H1 (cell line): ENCODE measurements around the gene ASCC3. TPM values are rescaled to one million over a fixed set of nuclear protein-coding genes. Genes with fewer than 3 reads are reported as not detected.

Source experiments
- CTCF ChIA-PET: fragments of 300-600 bp; sonication (Branson Sonifier 250); formaldehyde crosslinking; loops from one replicate; lab custom pipeline; 2021; ENCODE audit not compliant: partially characterized antibody; lab: Charles Lee
- POLR2A ChIA-PET: fragments of 300-600 bp; sonication (Branson Sonifier 250); formaldehyde crosslinking; loops from one replicate; lab custom pipeline; 2021; ENCODE audit warnings: inconsistent platforms; ENCODE audit not compliant: partially characterized antibody; lab: Charles Lee
- DNase-seq, 2 experiments: peaks; one replicate each; pipeline versions ENCODE4 v3.0.0 to v3.0.0-alpha.2; 2010 to 2022; ENCODE audit warnings: low spot score in 2 of 2, low read depth in 1 of 2, mixed read lengths in 1 of 2
- FAIRE-seq: peaks from 2 replicates; lab custom pipeline; 2011; peaks lifted over from hg19 to GRCh38; lab: Jason Lieb, UNC
- H2AFZ ChIP-seq: 2 replicates; pipeline ENCODE4 v1.8.1; 2012; ENCODE audit warnings: low read length, inconsistent platforms
- H2AK5ac ChIP-seq: 2 replicates; pipeline ENCODE4 v1.6.1; 2013; ENCODE audit warnings: low read depth, low read length
- H2BK120ac ChIP-seq: replicated peaks from 2 replicates; pipeline ENCODE3; 2013; ENCODE audit warnings: low read depth, low read length, inconsistent platforms
- H2BK12ac ChIP-seq: 2 replicates; pipeline ENCODE4 v1.6.1; 2013; ENCODE audit warnings: low read depth, low read length
- H2BK15ac ChIP-seq: 2 replicates; pipeline ENCODE4 v1.6.1; 2013; ENCODE audit warnings: low read length
- H2BK20ac ChIP-seq: 2 replicates; pipeline ENCODE4 v1.6.1; 2013; ENCODE audit warnings: low read length
- H2BK5ac ChIP-seq: 2 replicates; pipeline ENCODE4 v1.6.1; 2013; ENCODE audit warnings: low read depth, low read length
- H3K14ac ChIP-seq: 2 replicates; pipeline ENCODE4 v1.6.1; 2013; ENCODE audit warnings: inconsistent platforms; ENCODE audit not compliant: insufficient read length
- H3K18ac ChIP-seq: 2 replicates; pipeline ENCODE4 v1.6.1; 2013; ENCODE audit warnings: low read length; ENCODE audit errors: extremely low read depth
- H3K23ac ChIP-seq: 2 replicates; pipeline ENCODE4 v1.6.1; 2013; ENCODE audit warnings: inconsistent platforms; ENCODE audit not compliant: insufficient read length
- H3K23me2 ChIP-seq: 2 replicates; pipeline ENCODE4 v1.6.1; 2013; ENCODE audit warnings: low read depth, low read length
- H3K27ac ChIP-seq: 2 replicates; pipeline ENCODE4 v1.6.1; 2011; ENCODE audit warnings: low read depth, low read length, inconsistent platforms
- H3K27me3 ChIP-seq, 4 experiments: replicated peaks in 1 of 4; 1 replicate in 1 of 4; 2 replicates in 3 of 4; pipeline versions ENCODE4 v1.6.1 to v1.8.1; 2011 to 2013; ENCODE audit warnings: low read length in 3 of 4, mild to moderate bottlenecking in 3 of 4, inconsistent platforms in 2 of 4, mixed read lengths in 2 of 4, moderate library complexity in 1 of 4; ENCODE audit not compliant: control insufficient read depth in 3 of 4, insufficient read depth in 3 of 4; ENCODE audit errors: extremely low read depth in 1 of 4
- H3K36me3 ChIP-seq, 4 experiments: 2 replicates each; pipeline versions ENCODE4 v1.6.1 to v1.8.1; 2011 to 2013; ENCODE audit warnings: mild to moderate bottlenecking in 4 of 4, low read length in 3 of 4, moderate library complexity in 2 of 4, control low read depth in 1 of 4, inconsistent platforms in 1 of 4; ENCODE audit not compliant: insufficient read depth in 4 of 4, control insufficient read depth in 2 of 4
- H3K4ac ChIP-seq: replicated peaks from 2 replicates; pipeline ENCODE3; 2013; ENCODE audit warnings: low read length, low read depth, mixed read lengths, inconsistent platforms; ENCODE audit not compliant: insufficient read length
- H3K4me1 ChIP-seq, 4 experiments: replicated peaks in 1 of 4; 1 replicate in 1 of 4; 2 replicates in 3 of 4; pipeline versions ENCODE4 v1.6.1 to v1.8.1; 2011 to 2013; ENCODE audit warnings: low read length in 3 of 4, inconsistent platforms in 2 of 4, mixed read lengths in 1 of 4; ENCODE audit not compliant: insufficient read depth in 4 of 4, control insufficient read depth in 3 of 4
- H3K4me2 ChIP-seq, 2 experiments: 2 replicates each; pipeline versions ENCODE4 v1.6.1 to v1.8.1; 2011 to 2013; ENCODE audit warnings: low read depth in 2 of 2, low read length in 2 of 2, control low read depth in 1 of 2, inconsistent platforms in 1 of 2, mild to moderate bottlenecking in 1 of 2; ENCODE audit not compliant: insufficient read depth in 1 of 2
- H3K4me3 ChIP-seq, 4 experiments: fragments of 200-600, 300-600 bp in 1 of 4; sonication (generic), shearing (Covaris generic), sonication (Bioruptor Twin) in 1 of 4; 2 replicates each; pipeline versions ENCODE4 v1.5.1 to v1.8.1; 2011 to 2016; ENCODE audit warnings: low read length in 4 of 4, low read depth in 3 of 4, control low read depth in 2 of 4, inconsistent platforms in 2 of 4, mild to moderate bottlenecking in 2 of 4, mixed read lengths in 1 of 4, moderate library complexity in 1 of 4; ENCODE audit not compliant: insufficient read depth in 2 of 4; ENCODE audit errors: extremely low read depth in 1 of 4
- H3K56ac ChIP-seq: replicated peaks from 2 replicates; pipeline ENCODE3; 2013; ENCODE audit warnings: low read depth, mild to moderate bottlenecking, mixed read lengths, low read length, inconsistent platforms; ENCODE audit not compliant: insufficient read length
- H3K79me1 ChIP-seq: 2 replicates; pipeline ENCODE4 v1.6.1; 2013; ENCODE audit warnings: low read depth, low read length, control low read depth
- H3K79me2 ChIP-seq, 2 experiments: 2 replicates each; pipeline versions ENCODE4 v1.6.1 to v1.8.1; 2012 to 2013; ENCODE audit warnings: low read length in 2 of 2, mild to moderate bottlenecking in 2 of 2, inconsistent platforms in 1 of 2; ENCODE audit not compliant: insufficient read depth in 2 of 2, control insufficient read depth in 1 of 2
- H3K9ac ChIP-seq, 4 experiments: replicated peaks in 1 of 4; 1 replicate in 1 of 4; 2 replicates in 3 of 4; pipeline versions ENCODE4 v1.6.1 to v1.8.1; 2011 to 2013; ENCODE audit warnings: low read depth in 3 of 4, low read length in 3 of 4, control low read depth in 2 of 4, mild to moderate bottlenecking in 2 of 4, moderate library complexity in 2 of 4, inconsistent platforms in 1 of 4; ENCODE audit errors: extremely low read depth in 1 of 4
- H3K9me3 ChIP-seq, 2 experiments: 2 replicates each; pipeline versions ENCODE4 v1.6.1 to v1.8.1; 2012 to 2013; ENCODE audit warnings: mild to moderate bottlenecking in 2 of 2, moderate library complexity in 2 of 2, control low read depth in 1 of 2, inconsistent platforms in 1 of 2, low read depth in 1 of 2, low read length in 1 of 2, mixed read lengths in 1 of 2; ENCODE audit not compliant: insufficient read depth in 2 of 2
- H4K20me1 ChIP-seq, 2 experiments: replicated peaks in 1 of 2; 2 replicates each; pipeline versions ENCODE3 to v1.8.1; 2011 to 2013; ENCODE audit warnings: inconsistent platforms in 2 of 2, low read length in 2 of 2, mild to moderate bottlenecking in 1 of 2; ENCODE audit not compliant: insufficient read depth in 2 of 2, control insufficient read depth in 1 of 2
- H4K5ac ChIP-seq: 2 replicates; pipeline ENCODE4 v1.6.1; 2013; ENCODE audit warnings: low read length, low read depth, mixed read lengths, inconsistent platforms; ENCODE audit not compliant: insufficient read length
- H4K8ac ChIP-seq: 2 replicates; pipeline ENCODE4 v1.8.0; 2013; ENCODE audit warnings: mild to moderate bottlenecking, moderate library complexity, low read length, inconsistent platforms; ENCODE audit not compliant: insufficient read depth; ENCODE audit errors: extremely low read depth
- H4K91ac ChIP-seq: replicated peaks from 2 replicates; pipeline ENCODE3; 2013; ENCODE audit warnings: low read length, mixed read lengths, inconsistent platforms; ENCODE audit not compliant: insufficient read length
- RNF2 ChIP-seq: fragments of 200-900, 300-1000 bp; sonication (generic); IDR thresholded peaks from 2 replicates; pipeline ENCODE4 v1.7.1; 2016; ENCODE audit warnings: borderline replicate concordance, low read depth, mild to moderate bottlenecking, antibody characterized with exemption, low read length; ENCODE audit not compliant: poor library complexity, severe bottlenecking; ENCODE audit errors: missing control alignments
- WGBS, 2 experiments: shearing (Covaris generic) in 1 of 2; methylation state at CpG; one replicate each; pipeline versions ENCODE4 v1.1.6 to v1.1.7; 2013 to 2015; ENCODE audit warnings: low lambda C conversion rate in 2 of 2, mixed read lengths in 2 of 2, inconsistent platforms in 1 of 2, low coverage in 1 of 2, missing lambda C conversion rate in 1 of 2; ENCODE audit not compliant: insufficient replicate concordance in 2 of 2, insufficient coverage in 1 of 2, insufficient read length in 1 of 2; ENCODE audit errors: extremely low coverage in 1 of 2, missing lambda C conversion rate in 1 of 2; 5-methylcytosine and 5-hydroxymethylcytosine counted together
- polyA plus RNA-seq, 7 experiments: library from polyadenylated mRNA; depleted of rRNA in 3 of 7; stranded (reverse) in 5 of 7; unstranded in 2 of 7; fragments of >200 nt in 5 of 7; fragments of 200-250 nt in 2 of 7; gene quantifications; 1 replicate in 5 of 7; 2 replicates in 1 of 7; 4 replicates in 1 of 7; pipeline versions ENCODE4 v1.2.1 to v1.2.3, GENCODE V29; 2011 to 2013; ENCODE audit warnings: missing spikeins in 2 of 7, mixed read lengths in 2 of 7
- total RNA-seq: library from RNA; stranded (reverse); fragmentation: NEBNext Ultra II Directional; extraction: Animal tissue kit (Norgen Biotek cat#: 25700); gene quantifications from 2 replicates; pipeline ENCODE4 v1.2.1, GENCODE V29; 2021

The ASCC3 gene
- total and polyA plus RNA-seq, 2 of the 8 experiments (the other 6 are each of a cell fraction or from before 2014, with no cell fraction given) = 37.5 to 77.8 TPM

DNA sequence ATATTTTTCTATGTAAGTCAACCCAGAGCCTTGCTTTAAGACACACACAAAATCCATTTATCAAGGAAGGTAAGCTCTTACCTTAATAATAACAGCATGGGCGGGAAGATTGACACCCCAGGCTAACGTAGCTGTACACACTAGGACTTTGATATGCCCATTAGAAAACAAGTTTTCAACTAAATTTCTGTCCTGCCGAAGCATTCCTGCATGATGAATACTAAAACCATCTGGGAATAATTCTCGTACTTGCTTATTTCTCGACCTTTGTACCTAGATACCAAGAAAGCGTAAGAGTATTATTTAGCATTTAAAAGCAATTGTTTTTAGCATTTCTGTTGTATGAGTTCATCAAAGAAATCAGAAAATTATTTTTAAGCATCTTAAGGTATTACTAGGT, 218.9 kb downstream of the ASCC3 start:
- H3K4ac ChIP-seq = no peak overlapping the region
- H3K4me3 ChIP-seq = no peak overlapping the region
- no peaks in the 10 kb centered on the region for H4K20me1 ChIP-seq
- H4K5ac ChIP-seq = no peak overlapping the region
- H3K18ac ChIP-seq = no peak overlapping the region
- H2BK15ac ChIP-seq = no peak overlapping the region
- no peak overlapping the region for H4K91ac ChIP-seq
- H2BK5ac ChIP-seq = no peak overlapping the region
- H3K9ac ChIP-seq = no peak overlapping the region
- no peaks in the 10 kb centered on the region for H3K79me2 ChIP-seq
- H3K4me1 ChIP-seq = peaks cover 0 to 6% (median 1%) of the 10 kb centered on the region in 4 experiments; a peak in 6 of 7 replicates
- FAIRE-seq (no peak), DNase-seq (no peak)
- H3K14ac ChIP-seq = no peak overlapping the region
- H2AK5ac ChIP-seq = no peak overlapping the region
- no peak overlapping the region for H2BK20ac ChIP-seq
- ChIA-PET POLR2A (no interaction called here), CTCF (interaction anchor here (0.6 to 2.6 kb wide), 4 partner anchors 16 to 546 kb away, joined by 3 to 10 read pairs (median 6); no protein-coding TSS in a partner anchor)
- no peak overlapping the region for H2BK120ac ChIP-seq
- H3K36me3 ChIP-seq = no peaks in the 10 kb centered on the region
- no peak overlapping the region for H2AFZ ChIP-seq
- H3K23me2 ChIP-seq = no peaks in the 10 kb centered on the region
- H3K56ac ChIP-seq = no peak overlapping the region
- H2BK12ac ChIP-seq = no peak overlapping the region
- no peaks in the 10 kb centered on the region for H3K79me1 ChIP-seq
- H3K23ac ChIP-seq = no peak overlapping the region
- no peaks in the 10 kb centered on the region for H3K9me3 ChIP-seq
- no peak overlapping the region for H3K4me2 ChIP-seq
- H4K8ac ChIP-seq = no peak overlapping the region
- 96% methylated on average over 6 of the region's 6 CpGs; no CpG with 5 or more reads in 1 of the 2 experiments for whole genome bisulfite sequencing, 2 experiments
- no peak overlapping the region for H3K27ac ChIP-seq
- no peaks in the 10 kb centered on the region for H3K27me3 ChIP-seq
- TF ChIP-seq RNF2 = no peak
